DOHH2 (cell line): Measurements from ENCODE around the gene IRS1.

Experiments
- H3F3A ChIP-seq: fragments of 200-600 bp; sonication (generic), shearing (Covaris generic); 2 replicates; pipeline ENCODE4 v1.6.0; 2016; ENCODE audit warnings: antibody characterized with exemption, mild to moderate bottlenecking; ENCODE audit not compliant: control insufficient read depth, insufficient read depth
- H3K27ac ChIP-seq: fragments of 200-600 bp; sonication (generic); 2 replicates; pipeline ENCODE4 v1.5.1; 2014; ENCODE audit warnings: low read depth, mild to moderate bottlenecking, low read length, moderate library complexity
- H3K27me3 ChIP-seq: fragments of 200-600 bp; sonication (generic); 2 replicates; pipeline ENCODE4 v1.6.1; 2014; ENCODE audit warnings: mild to moderate bottlenecking, low read length, mixed read lengths; ENCODE audit not compliant: control insufficient read depth
- H3K36me3 ChIP-seq: fragments of 200-600 bp; sonication (generic); 2 replicates; pipeline ENCODE4 v1.6.1; 2014; ENCODE audit warnings: mild to moderate bottlenecking, low read length, moderate library complexity, mixed read lengths; ENCODE audit not compliant: control insufficient read depth
- H3K4me1 ChIP-seq: fragments of 200-600 bp; sonication (generic); 2 replicates; pipeline ENCODE4 v1.6.1; 2014; ENCODE audit warnings: mild to moderate bottlenecking, low read length, mixed read lengths; ENCODE audit not compliant: control insufficient read depth
- H3K4me2 ChIP-seq: fragments of 200-600 bp; sonication (generic); 2 replicates; pipeline ENCODE4 v1.6.0; 2014; ENCODE audit warnings: mild to moderate bottlenecking, low read length, moderate library complexity
- H3K4me3 ChIP-seq: fragments of 200-600 bp; sonication (generic); 2 replicates; pipeline ENCODE4 v1.5.1; 2014; ENCODE audit warnings: mild to moderate bottlenecking, low read length, mixed read lengths
- H3K79me2 ChIP-seq: fragments of 200-600 bp; sonication (generic); 2 replicates; pipeline ENCODE4 v1.6.1; 2014; ENCODE audit warnings: mild to moderate bottlenecking, low read length, mixed read lengths; ENCODE audit not compliant: control insufficient read depth
- H3K9me2 ChIP-seq: fragments of 200-600 bp; sonication (generic); replicated peaks from 2 replicates; pipeline ENCODE4 v1.6.1; 2014; ENCODE audit warnings: mild to moderate bottlenecking, low read length, mixed read lengths; ENCODE audit not compliant: control insufficient read depth
- H3K9me3 ChIP-seq: fragments of 200-600 bp; sonication (generic); 2 replicates; pipeline ENCODE4 v1.6.1; 2014; ENCODE audit warnings: antibody characterized with exemption, low read length, mixed read lengths; ENCODE audit not compliant: control insufficient read depth, insufficient read depth
- H4K20me1 ChIP-seq: fragments of 200-600 bp; sonication (generic); 2 replicates; pipeline ENCODE4 v1.6.0; 2014; ENCODE audit warnings: low read depth, mild to moderate bottlenecking, antibody characterized with exemption, low read length, moderate library complexity; ENCODE audit not compliant: control insufficient read depth, insufficient read depth
- EZH2phosphoT487 ChIP-seq: fragments of 200-600 bp; sonication (generic); IDR thresholded peaks from 2 replicates; pipeline ENCODE4 v1.6.1; 2017; ENCODE audit warnings: borderline replicate concordance, mild to moderate bottlenecking, antibody characterized with exemption, low read length, moderate library complexity, mixed read lengths
- TF ChIP-seq, protein P1 (sequence below): fragments of 200-600 bp; sonication (generic); IDR thresholded peaks from one replicate; pipeline ENCODE4 v1.5.1; 2014; ENCODE audit warnings: antibody characterized with exemption, mild to moderate bottlenecking, low read depth, low read length; ENCODE audit not compliant: poor library complexity, severe bottlenecking

The IRS1 gene

GRCh38 chr2:226743915-226744314 is 55.7 kb downstream of the IRS1 start:
- no peaks in the 10 kb centered on the region for H3K36me3 ChIP-seq
- no peak overlapping the region for H3K4me3 ChIP-seq
- TF ChIP-seq EZH2phosphoT487: no peak
- TF ChIP-seq, protein P1, sequence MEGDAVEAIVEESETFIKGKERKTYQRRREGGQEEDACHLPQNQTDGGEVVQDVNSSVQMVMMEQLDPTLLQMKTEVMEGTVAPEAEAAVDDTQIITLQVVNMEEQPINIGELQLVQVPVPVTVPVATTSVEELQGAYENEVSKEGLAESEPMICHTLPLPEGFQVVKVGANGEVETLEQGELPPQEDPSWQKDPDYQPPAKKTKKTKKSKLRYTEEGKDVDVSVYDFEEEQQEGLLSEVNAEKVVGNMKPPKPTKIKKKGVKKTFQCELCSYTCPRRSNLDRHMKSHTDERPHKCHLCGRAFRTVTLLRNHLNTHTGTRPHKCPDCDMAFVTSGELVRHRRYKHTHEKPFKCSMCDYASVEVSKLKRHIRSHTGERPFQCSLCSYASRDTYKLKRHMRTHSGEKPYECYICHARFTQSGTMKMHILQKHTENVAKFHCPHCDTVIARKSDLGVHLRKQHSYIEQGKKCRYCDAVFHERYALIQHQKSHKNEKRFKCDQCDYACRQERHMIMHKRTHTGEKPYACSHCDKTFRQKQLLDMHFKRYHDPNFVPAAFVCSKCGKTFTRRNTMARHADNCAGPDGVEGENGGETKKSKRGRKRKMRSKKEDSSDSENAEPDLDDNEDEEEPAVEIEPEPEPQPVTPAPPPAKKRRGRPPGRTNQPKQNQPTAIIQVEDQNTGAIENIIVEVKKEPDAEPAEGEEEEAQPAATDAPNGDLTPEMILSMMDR: no peak
- H3F3A ChIP-seq: no peaks in the 10 kb centered on the region
- no peak overlapping the region for H3K27ac ChIP-seq
- no peaks in the 10 kb centered on the region for H3K4me1 ChIP-seq
- no peak overlapping the region for H3K4me2 ChIP-seq
- no peaks in the 10 kb centered on the region for H3K9me2 ChIP-seq
- no peaks in the 10 kb centered on the region for H3K9me3 ChIP-seq
- no peaks in the 10 kb centered on the region for H3K79me2 ChIP-seq
- H3K27me3 ChIP-seq: no peaks in the 10 kb centered on the region
- H4K20me1 ChIP-seq: no peaks in the 10 kb centered on the region

- H3K27ac ChIP-seq: no peak overlapping the region
- no peaks in the 10 kb centered on the region for H3K4me1 ChIP-seq
- H3K9me3 ChIP-seq: no peaks in the 10 kb centered on the region
- no peaks in the 10 kb centered on the region for H3K27me3 ChIP-seq
- no peaks in the 10 kb centered on the region for H3K79me2 ChIP-seq
- no peak overlapping the region for H3K4me3 ChIP-seq
- no peaks in the 10 kb centered on the region for H3K9me2 ChIP-seq
- no peaks in the 10 kb centered on the region for H3F3A ChIP-seq
- no peak overlapping the region for H3K4me2 ChIP-seq
- no peak for TF ChIP-seq EZH2phosphoT487
- TF ChIP-seq, protein P1: no peak
- no peaks in the 10 kb centered on the region for H4K20me1 ChIP-seq
- no peaks in the 10 kb centered on the region for H3K36me3 ChIP-seq
These were observed 57.3 kb downstream of the IRS1 start for GRCh38 chr2:226742347-226742746.

DNA sequence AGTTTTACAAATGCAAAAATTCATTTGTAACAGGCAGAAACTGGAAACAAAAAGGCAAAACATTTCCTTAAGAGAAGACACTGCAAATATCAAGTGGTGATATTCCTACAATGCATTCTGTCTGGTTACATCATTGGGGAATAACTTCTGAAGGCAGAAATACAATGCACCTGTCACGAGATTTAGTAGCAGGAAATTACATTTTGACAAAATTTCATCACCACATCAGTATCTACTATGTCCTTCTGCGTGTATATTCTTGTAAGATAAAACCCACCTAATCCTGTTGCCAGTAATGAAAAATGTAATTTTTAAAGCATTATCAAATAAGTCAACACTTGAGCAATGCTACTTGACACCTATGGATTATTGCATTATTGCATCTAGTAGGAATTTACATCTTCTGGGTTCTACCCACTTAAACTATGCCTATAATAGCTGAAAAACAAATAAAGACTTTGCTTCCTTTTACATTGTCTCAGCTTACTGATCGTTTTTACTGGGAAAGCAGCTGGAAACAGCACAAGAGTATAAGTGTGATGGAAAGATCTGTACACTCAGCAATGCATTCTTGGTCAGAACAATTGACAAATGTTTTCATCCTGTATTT is 59.5 kb downstream of the IRS1 start:
- H3K27ac ChIP-seq: no peak overlapping the region

More for the DNA sequence above, 59.5 kb downstream of the IRS1 start:
- no peak overlapping the region for H3K4me3 ChIP-seq
- no peaks in the 10 kb centered on the region for H3K9me3 ChIP-seq
- H4K20me1 ChIP-seq: no peaks in the 10 kb centered on the region
- no peaks in the 10 kb centered on the region; the same call in 1 of the 2 replicates for H3K36me3 ChIP-seq
- no peaks in the 10 kb centered on the region for H3K9me2 ChIP-seq
- H3K4me2 ChIP-seq: no peak overlapping the region
- no peak for TF ChIP-seq EZH2phosphoT487
- TF ChIP-seq, protein P1: no peak
- no peaks in the 10 kb centered on the region for H3K27me3 ChIP-seq
- no peaks in the 10 kb centered on the region for H3K4me1 ChIP-seq
- no peaks in the 10 kb centered on the region for H3K79me2 ChIP-seq
- no peaks in the 10 kb centered on the region for H3F3A ChIP-seq
